MM.1S (cell line): ENCODE results near the gene DVL1.

Source experiments
- DNase-seq: peaks from one replicate; pipeline ENCODE4 v3.0.0-alpha.2; 2015
- H2AFZ ChIP-seq: fragments of 300-600 bp; sonication (generic); 2 replicates; pipeline ENCODE4 v1.6.0; 2016; ENCODE audit warnings: antibody characterized with exemption, low read length
- H3F3A ChIP-seq: fragments of 300-600 bp; sonication (generic); 2 replicates; pipeline ENCODE4 v1.6.1; 2016; ENCODE audit warnings: mild to moderate bottlenecking, antibody characterized with exemption, low read length, moderate library complexity, mixed read lengths; ENCODE audit not compliant: insufficient read depth
- H3K27ac ChIP-seq: fragments of 300-600 bp; sonication (generic); 2 replicates; pipeline ENCODE4 v1.5.1; 2016; ENCODE audit warnings: mild to moderate bottlenecking, low read length
- H3K27me3 ChIP-seq: fragments of 300-600 bp; sonication (generic); replicated peaks from 2 replicates; pipeline ENCODE4 v1.6.0; 2016; ENCODE audit warnings: low read length; ENCODE audit not compliant: insufficient read depth
- H3K36me3 ChIP-seq: fragments of 300-600 bp; sonication (generic); replicated peaks from 2 replicates; pipeline ENCODE4 v1.6.1; 2016; ENCODE audit warnings: mild to moderate bottlenecking, low read length, mixed read lengths; ENCODE audit not compliant: insufficient read depth
- H3K4me1 ChIP-seq: fragments of 300-600 bp; sonication (generic); 2 replicates; pipeline ENCODE4 v1.6.1; 2016; ENCODE audit warnings: low read length, mixed read lengths
- H3K4me2 ChIP-seq: fragments of 300-600 bp; sonication (generic); 2 replicates; pipeline ENCODE4 v1.6.0; 2016; ENCODE audit warnings: low read depth, low read length
- H3K4me3 ChIP-seq: fragments of 300-600 bp; sonication (generic); 2 replicates; pipeline ENCODE4 v1.5.1; 2016; ENCODE audit warnings: low read length, mixed read lengths
- H3K79me2 ChIP-seq: fragments of 300-600 bp; sonication (generic); 2 replicates; pipeline ENCODE4 v1.6.1; 2016; ENCODE audit warnings: mixed run types, low read length, mixed read lengths
- H3K9ac ChIP-seq: fragments of 300-600 bp; sonication (generic); 2 replicates; pipeline ENCODE4 v1.6.1; 2016; ENCODE audit warnings: low read length, mixed read lengths
- H3K9me2 ChIP-seq: fragments of 300-600 bp; sonication (generic); replicated peaks from 2 replicates; pipeline ENCODE4 v1.6.1; 2016; ENCODE audit warnings: mild to moderate bottlenecking, low read length, mixed read lengths; ENCODE audit not compliant: insufficient read depth
- H3K9me3 ChIP-seq: fragments of 300-600 bp; sonication (generic); replicated peaks from 2 replicates; pipeline ENCODE4 v1.6.1; 2016; ENCODE audit warnings: mild to moderate bottlenecking, low read length, mixed read lengths; ENCODE audit not compliant: insufficient read depth
- H4K20me1 ChIP-seq: fragments of 300-600 bp; sonication (generic); 2 replicates; pipeline ENCODE4 v1.6.1; 2016; ENCODE audit warnings: mild to moderate bottlenecking, low read length, moderate library complexity, mixed read lengths; ENCODE audit not compliant: insufficient read depth
- CTCF ChIP-seq: fragments of 300-600 bp; sonication (generic); IDR thresholded peaks from 2 replicates; pipeline ENCODE4 v1.5.1; 2016; ENCODE audit warnings: antibody characterized with exemption, low read length, mixed read lengths
- EZH2 ChIP-seq: fragments of 300-600 bp; sonication (generic); optimal IDR thresholded peaks from 2 replicates; pipeline ENCODE3; 2017; ENCODE audit warnings: low read depth, mild to moderate bottlenecking, antibody characterized with exemption, low read length, mixed read lengths
- EZH2phosphoT487 ChIP-seq: fragments of 300-600 bp; sonication (generic); IDR thresholded peaks from 2 replicates; pipeline ENCODE4 v1.6.1; 2018; ENCODE audit warnings: antibody characterized with exemption, low read length

DVL1 gene

GRCh38 chr1:1380860-1381259, 31.6 kb upstream of the DVL1 start:
- no peak overlapping the region for H3K27ac ChIP-seq
- no peak overlapping the region for H2AFZ ChIP-seq
- no peaks in the 10 kb centered on the region for H3K9me2 ChIP-seq
- H3K9ac ChIP-seq = no peak overlapping the region
- DNase-seq = no peak
- no peaks in the 10 kb centered on the region for H4K20me1 ChIP-seq
- peaks cover 3% of the 10 kb centered on the region; the same call in 1 of the 2 replicates for H3K4me1 ChIP-seq
- H3K36me3 ChIP-seq = no peaks in the 10 kb centered on the region
- H3F3A ChIP-seq = peaks cover 12% of the 10 kb centered on the region; the same call in 1 of the 2 replicates
- no peak overlapping the region for H3K4me3 ChIP-seq
- H3K9me3 ChIP-seq = no peaks in the 10 kb centered on the region
- H3K4me2 ChIP-seq = no peak overlapping the region
- H3K79me2 ChIP-seq = peaks cover 6% of the 10 kb centered on the region; the same call in 1 of the 2 replicates
- H3K27me3 ChIP-seq = no peaks in the 10 kb centered on the region
- TF ChIP-seq EZH2phosphoT487 (no peak), EZH2 (no peak), CTCF (no peak)

GRCh38 chr1:1377540-1378205, 28.5 kb upstream of the DVL1 start:
- Histone ChIP-seq H3K4me3 (no peak overlapping the region), H3F3A (peaks cover 12% of the 10 kb centered on the region; the same call in 1 of the 2 replicates), H3K9ac (no peak overlapping the region), H4K20me1 (no peaks in the 10 kb centered on the region), H3K4me1 (peaks cover 7% of the 10 kb centered on the region), H3K27me3 (no peaks in the 10 kb centered on the region), H2AFZ (no peak overlapping the region), H3K9me2 (no peaks in the 10 kb centered on the region), H3K79me2 (peaks cover 27% of the 10 kb centered on the region), H3K9me3 (no peaks in the 10 kb centered on the region), H3K27ac (no peak overlapping the region), H3K36me3 (no peaks in the 10 kb centered on the region), H3K4me2 (no peak overlapping the region)
- no peak for TF ChIP-seq EZH2
- TF ChIP-seq CTCF = no peak
- no peak for TF ChIP-seq EZH2phosphoT487
- no peak for DNase-seq

GRCh38 chr1:1376551-1377226, 27.5 kb upstream of the DVL1 start:
- Histone ChIP-seq H3K4me3 (no peak overlapping the region), H3K9ac (no peak overlapping the region), H3K27me3 (no peaks in the 10 kb centered on the region), H4K20me1 (no peaks in the 10 kb centered on the region), H3K4me1 (peaks cover 14% of the 10 kb centered on the region), H3K4me2 (no peak overlapping the region), H3K79me2 (peaks cover 26% of the 10 kb centered on the region), H3K36me3 (no peaks in the 10 kb centered on the region), H3K9me2 (no peaks in the 10 kb centered on the region), H3K9me3 (no peaks in the 10 kb centered on the region), H3F3A (peaks cover 15% of the 10 kb centered on the region), H2AFZ (no peak overlapping the region), H3K27ac (no peak overlapping the region)
- TF ChIP-seq CTCF = no peak
- TF ChIP-seq EZH2 = no peak
- no peak for TF ChIP-seq EZH2phosphoT487
- no peak for DNase-seq
